Measurements from ENCODE around the gene EXOSC1.
"Not testable (repeated sequence)": the region's sequence is repeated elsewhere in the genome, so short reads cannot be mapped to it uniquely, and the experiment has no call there.

Gene EXOSC1

GRCh38 chr10:97456686-97457065 lies 10.9 kb upstream of the EXOSC1 start:
- no peak for DNase-seq

DNA sequence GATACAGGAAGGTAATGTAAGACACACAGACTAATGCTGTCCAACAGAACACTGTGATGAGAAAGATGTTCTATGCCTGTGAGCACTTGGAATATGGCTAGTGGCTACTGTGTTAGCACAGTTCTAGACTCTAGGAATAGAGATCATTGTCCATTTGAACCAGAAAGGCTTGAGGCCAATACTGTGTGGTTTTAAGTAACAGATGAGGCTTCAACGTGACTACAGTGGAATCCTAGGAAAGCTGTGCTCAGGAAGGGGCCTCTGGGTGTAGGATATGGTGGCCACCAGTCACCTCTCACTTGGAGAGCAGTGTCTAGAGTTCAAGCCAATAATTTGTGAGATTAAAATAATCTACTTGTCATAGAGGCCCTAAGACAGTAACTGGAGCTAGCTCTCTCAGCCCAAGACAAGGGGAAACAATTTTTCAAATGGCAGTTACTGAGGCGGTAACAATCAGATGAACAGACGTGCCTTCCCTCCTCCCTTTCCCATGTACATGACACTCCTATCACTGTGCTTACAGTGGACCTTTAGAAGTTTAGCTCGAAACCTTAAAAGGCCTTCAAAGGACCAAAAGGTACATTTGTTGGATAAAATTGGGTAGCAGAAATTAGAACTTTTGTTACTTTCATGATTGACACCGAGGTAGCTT lies 10.4 kb upstream of the EXOSC1 start:
- DNase-seq = no peak

DNA sequence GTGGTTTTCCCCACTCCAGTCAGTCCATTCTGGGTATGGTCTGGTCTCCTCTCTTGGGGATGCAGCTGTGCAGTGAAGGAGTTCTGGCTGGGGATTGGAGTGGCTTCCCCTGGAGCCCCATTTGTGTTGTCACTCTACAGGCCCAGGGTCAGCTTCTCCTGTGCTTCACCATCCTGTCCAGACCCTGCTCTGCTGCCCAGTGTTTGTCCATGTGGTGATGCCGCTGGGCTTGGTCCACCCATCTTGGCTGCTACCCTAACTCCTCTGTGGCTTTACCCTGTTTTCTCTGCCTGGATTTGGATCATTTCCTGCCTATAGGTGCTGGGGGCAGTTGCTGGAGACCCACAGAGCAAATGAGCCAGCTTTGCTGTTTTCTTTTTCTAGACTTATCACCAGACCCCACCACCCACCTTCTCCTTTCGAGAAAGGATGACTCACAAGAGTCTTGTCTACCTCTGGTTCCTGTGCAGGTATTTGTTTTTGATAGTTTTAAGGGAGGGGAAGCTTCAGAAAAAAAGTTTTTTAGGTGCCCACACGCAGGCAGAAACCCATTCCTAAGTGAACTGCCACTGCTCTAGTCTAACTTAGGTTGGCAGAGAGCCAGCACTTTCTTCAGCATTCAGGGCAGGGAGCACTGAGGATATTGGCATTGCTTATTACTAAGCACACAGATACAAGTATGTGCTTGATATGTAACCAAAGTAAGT lies 8.7 kb upstream of the EXOSC1 start:
- no peak for DNase-seq

DNA sequence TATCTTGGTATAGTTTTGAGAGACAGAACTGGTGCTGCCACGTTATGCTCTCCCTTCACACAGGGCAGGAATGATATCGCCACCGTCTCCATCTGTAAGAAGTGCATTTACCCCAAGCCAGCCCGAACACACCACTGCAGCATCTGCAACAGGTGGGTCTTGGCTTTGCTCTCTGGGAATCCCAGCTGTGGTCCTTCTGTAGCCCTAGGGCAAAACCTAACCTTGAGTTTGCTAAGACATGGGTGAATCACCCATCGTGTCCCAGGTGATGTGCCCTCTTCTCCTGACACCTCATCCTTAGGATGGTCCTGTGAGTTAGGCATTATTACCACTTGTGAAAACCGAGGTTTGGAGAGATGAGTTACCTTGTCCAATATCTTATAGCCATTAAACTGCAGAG lies 6.5 kb upstream of the EXOSC1 start:
- DNase-seq = no peak

GRCh38 chr10:97451605-97452004 lies 5.8 kb upstream of the EXOSC1 start:
- no peak for DNase-seq

GRCh38 chr10:97450828-97451227 lies 5.0 kb upstream of the EXOSC1 start:
- DNase-seq = no peak

DNA sequence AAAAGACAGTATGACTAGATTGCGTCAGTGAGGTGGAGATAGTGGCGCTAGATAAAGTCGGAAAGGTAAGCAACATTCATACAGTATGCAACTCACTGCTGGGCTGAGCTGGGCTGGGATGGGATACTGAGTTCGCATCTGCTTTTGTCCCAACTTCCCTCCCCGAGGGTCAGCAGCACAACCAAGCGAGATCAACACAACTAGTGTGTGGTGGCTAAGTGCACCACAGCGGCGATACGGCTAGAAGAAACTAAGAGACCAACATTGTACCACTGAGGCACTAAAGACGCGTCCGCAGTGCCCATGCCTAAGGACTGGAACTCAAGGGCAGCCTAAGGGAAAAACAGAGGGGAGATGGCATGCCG lies 467 bp downstream of the EXOSC1 start:
- DNase-seq = no peak

GRCh38 chr10:97444212-97444611 lies 1.6 kb downstream of the EXOSC1 start:
- no peak for DNase-seq

DNA sequence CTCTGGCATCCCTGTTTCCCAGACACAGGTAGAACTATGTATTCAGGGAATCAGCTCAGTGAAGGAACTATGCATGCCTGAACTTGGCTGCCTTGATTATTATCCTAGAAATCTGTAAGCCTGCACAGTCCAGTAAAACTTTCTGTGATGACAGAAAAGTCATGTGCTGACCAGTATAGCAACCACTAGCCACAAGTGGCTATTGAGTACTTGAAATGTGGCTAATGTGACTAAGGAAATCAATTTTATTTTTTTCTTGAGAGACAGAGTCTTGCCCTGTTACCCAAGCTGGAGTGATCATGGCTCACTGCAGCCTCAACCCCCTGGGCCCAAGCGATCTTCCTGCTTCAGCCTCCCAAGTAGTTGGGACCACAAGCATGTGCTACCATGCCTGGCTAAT lies 3.5 kb downstream of the EXOSC1 start:
- no peak for DNase-seq

- DNase-seq = no peak
Measured at GRCh38 chr10:97435211-97435610, 10.6 kb downstream of the EXOSC1 start.

DNA sequence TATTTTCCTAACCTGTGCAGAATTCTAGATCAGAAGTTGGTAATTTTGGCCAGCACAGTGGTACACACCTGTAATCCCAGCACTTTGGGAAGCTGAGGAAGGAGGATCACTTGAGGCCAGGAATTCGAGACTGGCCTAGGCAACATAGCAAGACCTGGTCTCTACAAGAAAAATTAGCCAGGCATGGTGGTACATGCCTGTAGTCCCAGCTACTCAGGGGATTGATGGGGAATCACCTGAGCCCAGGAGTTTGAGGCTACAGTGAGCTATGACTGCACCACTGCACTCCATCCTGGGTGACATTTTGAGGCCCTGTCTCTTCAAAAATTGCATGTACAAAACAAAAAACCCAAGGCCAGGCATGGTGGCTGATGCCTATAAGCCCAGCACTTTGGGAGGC lies 11.2 kb downstream of the EXOSC1 start:
- DNase-seq = no peak

DNA sequence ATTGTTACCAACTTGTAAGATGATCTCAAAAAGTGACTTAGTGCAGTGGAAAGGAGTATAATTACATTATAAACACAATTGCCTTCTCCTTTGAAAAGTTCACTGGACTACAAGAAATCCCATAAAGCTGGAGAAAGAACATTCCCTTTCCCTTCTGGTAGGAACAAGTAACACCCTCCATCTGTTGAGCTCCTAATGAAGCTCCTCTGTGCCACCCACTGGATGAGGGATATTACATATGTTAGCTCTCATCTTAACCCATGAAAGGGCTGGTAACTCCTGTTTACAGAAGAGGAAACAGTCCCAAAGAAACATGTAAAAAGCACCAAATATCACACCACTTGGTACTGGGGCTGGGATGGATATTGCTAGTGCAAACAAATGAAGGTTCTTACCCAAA lies 11.8 kb downstream of the EXOSC1 start:
- DNase-seq = no peak

DNA sequence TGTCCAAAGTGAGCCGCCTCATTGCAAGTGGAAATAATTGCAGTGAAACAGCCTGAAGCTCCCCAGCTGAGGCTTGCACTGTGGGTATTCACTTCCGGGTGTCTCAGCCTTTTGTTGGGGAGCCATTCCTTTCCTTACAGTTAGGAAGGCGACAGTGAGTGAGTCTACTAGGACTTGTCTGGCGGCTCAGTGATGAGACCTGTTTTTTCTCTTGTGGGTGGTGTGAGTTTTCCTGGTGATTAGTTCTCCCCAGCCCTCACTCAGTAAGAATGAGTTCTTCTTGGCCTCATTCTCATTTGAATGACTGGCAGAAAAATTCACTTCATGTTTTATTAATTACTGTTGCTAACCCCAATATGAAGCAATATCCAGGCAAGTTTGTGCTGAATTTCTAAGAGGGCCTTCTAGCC lies 17.2 kb downstream of the EXOSC1 start:
- no peak for DNase-seq

- DNase-seq = peak; percentile 78
Measured at GRCh38 chr10:97427571-97428179, 18.1 kb downstream of the EXOSC1 start.

- no peak for DNase-seq
Measured at GRCh38 chr10:97426776-97427570, 18.8 kb downstream of the EXOSC1 start.

- DNase-seq = peak; percentile 89
Measured at GRCh38 chr10:97425964-97426775, 19.6 kb downstream of the EXOSC1 start, which contains the start of gene PGAM1. TSS of gene PGAM1 (plus strand) at chr10:97426191. CDS start at chr10:97426308, 117 bp downstream.

DNA sequence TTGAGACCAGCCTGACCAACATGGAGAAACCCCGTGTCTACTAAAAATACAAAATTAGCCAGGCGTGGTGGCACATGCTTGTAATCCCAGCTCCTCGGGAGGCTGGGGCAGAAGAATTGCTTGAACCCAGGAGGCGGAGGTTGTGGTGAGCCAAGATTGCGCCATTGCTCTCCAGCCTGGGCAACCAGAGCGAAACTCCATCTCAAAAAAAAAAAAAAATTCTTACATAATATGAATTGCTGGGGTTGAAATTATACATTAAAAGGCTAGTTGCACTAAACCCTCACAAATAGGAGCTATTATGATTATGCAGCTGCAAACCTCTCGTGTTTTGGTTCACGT lies 22.1 kb downstream of the EXOSC1 start:
- DNase-seq = not testable (repeated sequence)

DNA sequence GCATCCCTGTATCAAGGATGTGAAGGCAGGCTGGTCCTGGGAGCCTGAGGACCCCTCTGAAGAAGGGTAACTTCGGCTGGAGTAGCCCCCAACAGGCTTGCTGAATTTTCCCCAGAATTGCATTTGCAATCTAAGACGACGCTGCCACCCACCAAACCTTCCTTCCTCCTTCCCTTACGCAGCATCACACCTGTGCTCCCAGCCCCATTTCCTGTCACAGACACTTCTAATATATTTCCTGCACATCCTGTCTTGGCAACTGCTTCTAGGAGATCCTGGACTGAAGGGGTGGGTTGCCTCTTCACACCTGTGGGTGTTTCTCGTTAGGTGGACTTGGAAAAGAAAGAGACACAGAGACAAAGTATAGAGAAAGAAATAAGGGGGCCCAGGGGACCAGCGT lies 29.2 kb downstream of the EXOSC1 start:
- DNase-seq = no peak

DNA sequence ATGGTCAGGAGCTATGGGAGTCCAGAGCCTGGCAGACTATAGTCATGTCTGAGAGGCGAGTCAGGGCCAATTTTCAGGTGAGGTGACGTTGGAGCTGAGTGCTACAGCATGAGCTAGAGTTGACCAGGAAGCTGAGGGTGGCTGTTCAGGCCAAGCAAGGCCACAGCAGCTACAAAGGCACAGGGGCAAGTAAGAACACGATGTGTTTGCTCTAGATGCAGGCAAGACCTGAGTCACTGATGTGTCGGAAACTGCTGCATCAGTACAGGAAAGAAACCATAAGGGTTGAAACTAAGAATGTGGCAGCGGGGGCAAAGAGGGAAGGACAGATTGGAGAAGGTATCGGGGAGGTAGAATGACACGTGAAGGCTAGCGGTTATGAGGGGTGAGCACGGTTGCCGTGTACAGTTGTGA lies 32.9 kb downstream of the EXOSC1 start:
- DNase-seq = peak; percentile 38

- peak; percentile 99 for DNase-seq
Measured at GRCh38 chr10:97411406-97411805, 34.4 kb downstream of the EXOSC1 start.

GRCh38 chr10:97408496-97408992 lies 37.3 kb downstream of the EXOSC1 start:
- no peak for DNase-seq

DNA sequence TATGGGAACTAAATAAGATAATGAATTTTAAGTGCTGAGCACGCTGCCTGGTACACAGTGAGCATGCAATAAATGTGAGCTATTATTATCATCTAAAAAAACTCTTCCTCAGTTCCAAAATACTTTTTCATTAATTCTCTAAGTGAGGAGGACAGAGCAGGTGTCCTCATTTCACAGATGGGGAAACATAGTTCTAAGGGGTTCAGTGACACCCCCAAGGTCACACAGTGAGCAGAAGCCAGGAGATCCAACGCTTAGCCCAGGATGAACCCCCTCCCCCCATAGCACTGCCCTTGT lies 37.9 kb downstream of the EXOSC1 start:
- DNase-seq = no peak
